Endothelial cell (in vitro differentiated cells): ENCODE measurements around the gene RBM38. TPM values are rescaled to one million over a fixed set of nuclear protein-coding genes. Genes with fewer than 3 reads are reported as not detected.
"Not testable (repeated sequence)": the region's sequence is repeated elsewhere in the genome, so short reads cannot be mapped to it uniquely, and the experiment has no call there.

ENCODE experiments used
- DNase-seq: peaks from one replicate; pipeline ENCODE4 v3.0.0; 2021; ENCODE audit warnings: low spot score
- H3K27ac Mint-ChIP-seq: one replicate; pipeline ENCODE4 v1.8.0; 2021; ENCODE audit warnings: mixed read lengths, inconsistent platforms; ENCODE audit not compliant: unreplicated experiment
- H3K27me3 Mint-ChIP-seq: one replicate; pipeline ENCODE4 v1.8.0; 2021; ENCODE audit warnings: mild to moderate bottlenecking, moderate library complexity, mixed read lengths, inconsistent platforms; ENCODE audit not compliant: unreplicated experiment
- H3K36me3 Mint-ChIP-seq: one replicate; pipeline ENCODE4 v1.8.0; 2021; ENCODE audit warnings: mild to moderate bottlenecking, low read depth, mixed read lengths, inconsistent platforms; ENCODE audit not compliant: unreplicated experiment
- H3K4me1 Mint-ChIP-seq: one replicate; pipeline ENCODE4 v1.8.0; 2021; ENCODE audit warnings: mild to moderate bottlenecking, mixed read lengths, inconsistent platforms; ENCODE audit not compliant: unreplicated experiment
- H3K4me3 Mint-ChIP-seq: one replicate; pipeline ENCODE4 v1.8.0; 2021; ENCODE audit warnings: mild to moderate bottlenecking, mixed read lengths, inconsistent platforms; ENCODE audit not compliant: unreplicated experiment
- H3K9me3 Mint-ChIP-seq: one replicate; pipeline ENCODE4 v1.8.0; 2021; ENCODE audit warnings: mixed read lengths, inconsistent platforms; ENCODE audit not compliant: unreplicated experiment
- CTCF ChIP-seq: fragments of 200-600 bp; sonication (generic); IDR thresholded peaks from one replicate; pipeline ENCODE4 v1.5.0; 2021; ENCODE audit warnings: antibody characterized with exemption; ENCODE audit not compliant: unreplicated experiment
- total RNA-seq: library from RNA; stranded (reverse); fragmentation: NEBNext Ultra II Directional; extraction: Animal tissue kit (Norgen Biotek cat#: 25700); gene quantifications from one replicate; pipeline ENCODE4 v1.2.1, GENCODE V29; 2021; ENCODE audit not compliant: unreplicated experiment

Gene RBM38
- total RNA-seq, 1 donor from 2014 or later = 23.6 TPM

GRCh38 chr20:57348922-57349574, 42.1 kb upstream of the RBM38 start:
- H3K27ac Mint-ChIP-seq, H3K36me3 Mint-ChIP-seq, DNase-seq, H3K27me3 Mint-ChIP-seq, H3K4me3 Mint-ChIP-seq, H3K9me3 Mint-ChIP-seq: not testable (repeated sequence)
- H3K4me1 Mint-ChIP-seq = peaks cover 11% of the 10 kb centered on the region

GRCh38 chr20:57350081-57350710, 41.0 kb upstream of the RBM38 start:
- peak overlapping the region; percentile 65 for H3K4me3 Mint-ChIP-seq
- H3K36me3 Mint-ChIP-seq = peaks cover 16% of the 10 kb centered on the region
- DNase-seq = no peak
- no peak for TF ChIP-seq CTCF
- no peak overlapping the region for H3K27ac Mint-ChIP-seq
- H3K9me3 Mint-ChIP-seq = no peaks in the 10 kb centered on the region
- peaks cover 4% of the 10 kb centered on the region for H3K27me3 Mint-ChIP-seq
- peaks cover 11% of the 10 kb centered on the region for H3K4me1 Mint-ChIP-seq

- DNase-seq, H3K27ac Mint-ChIP-seq, H3K9me3 Mint-ChIP-seq, H3K27me3 Mint-ChIP-seq: not testable (repeated sequence)
- Mint-ChIP-seq H3K4me1 (peaks cover 11% of the 10 kb centered on the region), H3K36me3 (peaks cover 16% of the 10 kb centered on the region), H3K4me3 (peak overlapping the region; percentile 98)
These were observed 40.5 kb upstream of the RBM38 start for GRCh38 chr20:57350726-57351041.

- Mint-ChIP-seq H3K9me3 (no peaks in the 10 kb centered on the region), H3K4me3 (peak within 1 kb of the TSS; percentile 98), H3K27ac (peak within 1 kb of the TSS; percentile 92), H3K36me3 (peaks cover 17% of the 10 kb centered on the region), H3K27me3 (peaks cover 4% of the 10 kb centered on the region), H3K4me1 (peaks cover 11% of the 10 kb centered on the region)
- TF ChIP-seq CTCF = no peak
- peak; percentile 88 for DNase-seq
These were observed 40.0 kb upstream of the RBM38 start, which contains the start of gene RAE1 for GRCh38 chr20:57351042-57351783. Gene RAE1, plus strand, starts transcription at chr20:57351255. Its CDS starts 2,784 bp downstream, at chr20:57354039.

GRCh38 chr20:57352305-57352704, 38.9 kb upstream of the RBM38 start:
- no peaks in the 10 kb centered on the region for H3K9me3 Mint-ChIP-seq
- peak overlapping the region; percentile 98 for H3K4me3 Mint-ChIP-seq
- H3K4me1 Mint-ChIP-seq = peaks cover 11% of the 10 kb centered on the region
- H3K27me3 Mint-ChIP-seq = peaks cover 4% of the 10 kb centered on the region
- no peak for DNase-seq
- no peak overlapping the region for H3K27ac Mint-ChIP-seq
- H3K36me3 Mint-ChIP-seq = peaks cover 21% of the 10 kb centered on the region
- TF ChIP-seq CTCF = no peak

- Mint-ChIP-seq H3K36me3 (peaks cover 17% of the 10 kb centered on the region), H3K27me3 (peaks cover 4% of the 10 kb centered on the region), H3K27ac (no peak overlapping the region), H3K4me3 (no peak overlapping the region), H3K9me3 (no peaks in the 10 kb centered on the region), H3K4me1 (peaks cover 11% of the 10 kb centered on the region)
- TF ChIP-seq CTCF = no peak
- no peak for DNase-seq
These were observed 37.8 kb upstream of the RBM38 start for GRCh38 chr20:57353351-57353750.
